HG02981 (cell line): ENCODE data around the gene KRT39.

Experiments
- ATAC-seq: cut with Tn5 transposase; IDR thresholded peaks from one replicate; pipeline ENCODE4 v1.9.1; 2021; ENCODE audit warnings: mild to moderate bottlenecking, moderate library complexity; ENCODE audit not compliant: unreplicated experiment

The KRT39 gene

GRCh38 chr17:40981115-40981514 is 14.4 kb upstream of the KRT39 start:
- no peak for ATAC-seq

GRCh38 chr17:40980596-40980995 is 13.8 kb upstream of the KRT39 start:
- no peak for ATAC-seq

GRCh38 chr17:40980117-40980516 is 13.4 kb upstream of the KRT39 start:
- ATAC-seq, result no peak

GRCh38 chr17:40978575-40979151 is 11.9 kb upstream of the KRT39 start:
- no peak for ATAC-seq

GRCh38 chr17:40975516-40975915 is 8.8 kb upstream of the KRT39 start:
- no peak for ATAC-seq

- no peak for ATAC-seq
Measured at GRCh38 chr17:40974366-40974765, 7.6 kb upstream of the KRT39 start.

- ATAC-seq, result no peak
Measured at GRCh38 chr17:40967582-40967981, 834 bp upstream of the KRT39 start.

- no peak for ATAC-seq
Measured at GRCh38 chr17:40963838-40964237, 2.9 kb downstream of the KRT39 start.

GRCh38 chr17:40962059-40962561 is 4.6 kb downstream of the KRT39 start:
- ATAC-seq, result no peak

GRCh38 chr17:40961591-40961990 is 5.2 kb downstream of the KRT39 start:
- ATAC-seq, result no peak

- ATAC-seq, result no peak
Measured at GRCh38 chr17:40960144-40960543, 6.6 kb downstream of the KRT39 start.

- no peak for ATAC-seq
Measured at GRCh38 chr17:40958086-40958953, 8.4 kb downstream of the KRT39 start.

- no peak for ATAC-seq
Measured at GRCh38 chr17:40956401-40957254, 10.1 kb downstream of the KRT39 start.

GRCh38 chr17:40953881-40954280 is 12.9 kb downstream of the KRT39 start:
- ATAC-seq, result no peak

GRCh38 chr17:40952661-40953060 is 14.1 kb downstream of the KRT39 start:
- ATAC-seq, result no peak

- ATAC-seq, result no peak
Measured at GRCh38 chr17:40952154-40952553, 14.6 kb downstream of the KRT39 start.

GRCh38 chr17:40951011-40951622 is 15.6 kb downstream of the KRT39 start:
- no peak for ATAC-seq

GRCh38 chr17:40950176-40950575 is 16.6 kb downstream of the KRT39 start:
- ATAC-seq, result no peak

GRCh38 chr17:40949418-40949817 is 17.3 kb downstream of the KRT39 start:
- no peak for ATAC-seq

GRCh38 chr17:40947929-40948328 is 18.8 kb downstream of the KRT39 start:
- no peak for ATAC-seq

- ATAC-seq, result no peak
Measured at GRCh38 chr17:40945414-40945813, 21.3 kb downstream of the KRT39 start.
